NCI-H146 treated with DMSO at 0.1 percent for 48 hours (cell line): ENCODE data around the gene TAGLN.

ENCODE experiments used
- DNase-seq: peaks from one replicate; lab custom pipeline; 2025; ENCODE audit not compliant: unreplicated experiment; lab: John Stamatoyannopoulos, UW

The TAGLN gene

DNA sequence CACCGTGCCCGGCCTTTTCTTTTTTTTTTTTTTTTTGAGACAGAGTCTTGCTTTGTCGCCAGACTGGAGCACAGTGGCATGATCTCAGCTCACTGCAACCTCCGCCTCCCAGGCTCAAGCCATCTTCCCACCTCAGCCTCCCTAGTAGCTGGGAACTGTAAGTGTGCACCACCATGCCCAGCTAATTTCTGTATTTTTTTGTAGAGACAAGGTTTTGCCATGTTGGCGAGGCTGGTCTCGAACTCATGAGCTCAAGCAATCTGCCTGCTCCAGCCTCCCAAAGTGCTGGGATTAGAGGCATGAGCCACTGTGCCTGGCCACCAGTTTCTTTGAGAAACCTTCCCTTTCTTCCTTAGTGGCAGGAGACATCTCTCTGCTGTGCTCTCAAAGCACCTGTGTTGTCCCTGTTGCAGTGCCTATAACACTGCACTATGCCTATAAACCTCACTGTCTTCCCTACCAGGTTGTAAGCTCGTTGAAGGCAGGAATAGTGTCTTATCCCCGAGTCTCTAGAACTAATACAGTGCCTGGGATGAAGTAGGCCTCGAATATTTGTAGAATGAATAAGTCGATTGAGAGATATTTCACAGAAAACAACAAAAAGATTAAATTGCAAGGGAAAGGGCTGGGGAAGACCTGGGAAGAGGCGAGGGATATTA is 13.7 kb downstream of the TAGLN start:
- no peak for DNase-seq

DNA sequence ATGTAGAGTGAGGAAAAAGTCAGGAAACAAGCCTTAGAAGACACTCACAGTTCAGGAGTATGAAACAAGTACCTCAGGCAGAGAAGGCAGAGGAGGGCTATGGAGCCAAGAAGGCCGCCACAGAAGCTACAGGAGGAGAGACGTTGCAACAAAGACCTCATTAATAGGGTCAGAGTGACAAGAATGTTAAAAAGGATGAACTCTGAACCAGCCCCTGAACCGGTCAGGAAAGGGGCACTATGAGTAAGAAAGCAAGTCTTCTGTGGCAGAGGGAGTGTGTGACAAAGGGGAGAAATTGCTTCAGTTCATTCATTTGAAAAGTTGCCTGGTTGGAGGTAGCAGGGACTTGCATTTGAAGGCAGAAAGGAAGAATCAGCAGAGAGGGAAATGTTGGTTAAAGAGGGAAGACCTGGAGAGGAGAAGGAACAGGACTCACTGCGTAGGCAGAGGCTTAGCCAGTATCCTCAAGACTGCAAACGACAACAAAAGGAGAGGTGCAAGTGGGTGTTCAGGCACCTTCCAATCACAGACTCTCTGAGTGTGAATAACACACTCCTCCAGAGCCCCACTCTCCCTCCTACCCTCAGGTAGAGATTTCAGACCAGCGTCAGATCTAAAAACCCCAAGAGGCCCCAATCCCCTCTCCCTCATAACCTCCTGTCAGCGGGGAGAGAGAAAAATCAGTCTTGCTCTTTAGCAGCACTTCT is 15.4 kb downstream of the TAGLN start:
- DNase-seq: no peak

DNA sequence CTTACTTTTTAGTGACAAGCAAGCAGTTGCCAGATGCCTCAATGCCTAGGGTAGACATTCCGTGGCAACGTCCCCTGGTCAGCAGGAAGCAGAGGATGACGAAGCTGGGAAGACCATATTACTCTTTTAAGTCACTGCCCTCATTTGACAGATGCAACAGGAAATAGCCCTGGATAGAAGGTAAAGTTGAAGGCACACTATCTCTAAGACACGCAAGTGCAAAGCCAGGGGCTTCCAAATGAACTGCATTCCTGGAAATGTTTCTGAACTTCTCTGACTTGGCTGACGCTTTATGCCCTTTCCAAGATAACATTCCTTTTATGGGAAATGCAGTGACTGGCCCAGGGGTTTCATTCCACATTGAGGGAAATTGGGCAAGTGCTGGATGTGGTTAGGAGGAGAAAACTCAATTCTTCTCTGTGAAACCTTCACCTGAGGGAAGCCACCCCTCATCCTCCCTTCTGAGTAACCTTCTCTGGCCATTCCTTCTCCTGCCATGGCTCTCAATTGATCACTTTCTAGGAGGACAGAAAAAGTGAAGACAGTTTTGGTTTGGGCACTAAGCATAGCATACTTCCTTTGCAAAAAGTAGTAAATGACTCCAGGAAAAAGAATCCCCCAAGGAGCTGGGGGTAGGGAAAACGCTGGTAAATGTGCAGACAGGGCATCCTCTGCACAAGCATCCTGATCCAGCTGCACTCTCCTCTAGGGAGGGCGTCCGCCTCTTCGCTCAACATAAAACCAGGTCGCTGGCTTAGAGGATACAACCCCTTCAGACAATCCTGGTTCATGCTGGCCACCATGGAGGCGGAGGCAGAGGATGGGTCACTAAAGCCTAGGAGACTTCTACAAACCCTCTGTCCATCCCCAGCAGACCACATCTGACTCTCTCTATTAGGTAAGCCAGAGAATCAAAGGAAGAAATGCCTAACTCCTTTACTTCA is 18.2 kb downstream of the TAGLN start:
- DNase-seq: no peak

DNA sequence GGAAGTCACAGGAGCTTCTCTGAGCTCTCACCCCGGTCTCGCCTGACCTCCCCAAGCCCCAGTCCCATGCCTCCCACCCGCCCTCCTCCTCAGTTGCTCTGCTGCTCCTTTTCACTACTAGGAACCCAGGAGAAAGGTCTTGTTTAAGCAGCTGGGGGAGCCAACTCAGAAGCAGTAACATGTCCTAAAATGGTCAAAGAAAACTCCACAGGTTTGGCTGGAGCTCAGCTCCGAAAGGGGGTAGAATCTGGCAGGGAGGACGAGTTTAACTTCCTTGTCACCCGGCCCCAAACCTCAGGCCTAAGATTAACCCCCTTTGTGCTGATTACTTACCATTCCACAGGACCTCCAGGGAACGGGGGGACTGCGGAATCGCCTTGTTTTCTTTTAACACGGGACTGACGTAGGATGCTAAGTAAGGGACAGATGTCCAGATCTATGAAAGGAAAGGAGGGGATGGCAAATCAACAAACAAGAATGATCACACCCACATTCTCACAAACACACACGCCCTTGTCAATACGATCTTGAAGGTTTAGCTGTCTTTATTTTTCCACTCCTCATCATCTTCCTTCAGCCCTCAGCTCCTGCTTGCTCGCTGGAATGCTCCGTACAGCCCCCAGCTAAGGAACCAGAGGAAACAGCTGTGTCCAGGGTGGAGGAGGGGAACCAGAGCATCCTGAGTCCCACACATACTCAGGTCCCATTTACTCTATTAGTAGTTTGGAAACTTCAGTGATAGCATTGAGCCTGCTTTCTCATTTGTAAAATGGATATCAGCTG is 19.2 kb downstream of the TAGLN start:
- no peak for DNase-seq

DNA sequence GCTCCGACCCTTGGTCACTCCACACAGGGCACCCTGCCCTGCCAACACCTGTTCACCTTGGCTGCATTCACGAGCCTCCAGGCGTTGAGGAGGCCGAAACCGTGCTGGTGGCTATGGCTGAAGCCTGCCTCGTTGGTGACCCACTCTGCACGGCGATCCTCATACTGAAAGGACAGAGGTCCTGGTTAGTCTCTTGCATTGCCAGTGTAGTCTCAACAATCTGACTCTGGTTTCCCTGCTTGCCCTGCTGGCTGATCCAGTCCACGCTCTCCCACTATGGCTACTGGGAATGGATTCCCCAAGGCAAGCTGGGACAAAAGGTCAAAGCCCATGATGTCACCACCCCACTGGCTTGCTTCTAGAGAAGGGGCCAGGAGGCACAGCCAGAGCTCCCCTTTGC is 19.8 kb downstream of the TAGLN start:
- DNase-seq: no peak

DNA sequence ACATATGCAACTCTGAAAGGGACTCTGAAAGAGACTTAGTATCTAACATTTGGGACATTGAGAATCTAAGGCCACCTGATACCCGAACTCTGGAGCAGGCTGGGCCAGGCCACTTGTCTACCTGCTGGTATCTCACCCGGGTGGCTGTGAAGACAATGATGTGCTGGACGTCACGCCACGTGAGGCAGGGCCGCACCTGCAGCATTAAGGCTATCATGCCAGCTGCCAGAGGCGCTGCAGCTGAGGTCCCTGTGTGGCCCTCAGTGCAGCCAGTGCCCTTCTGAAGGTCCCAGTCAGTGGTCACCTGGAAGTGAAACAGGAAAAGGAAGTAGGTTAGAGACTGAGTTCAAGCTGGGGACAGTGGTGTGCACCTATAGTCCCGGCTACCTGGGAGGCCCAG is 20.3 kb downstream of the TAGLN start:
- DNase-seq: no peak

DNA sequence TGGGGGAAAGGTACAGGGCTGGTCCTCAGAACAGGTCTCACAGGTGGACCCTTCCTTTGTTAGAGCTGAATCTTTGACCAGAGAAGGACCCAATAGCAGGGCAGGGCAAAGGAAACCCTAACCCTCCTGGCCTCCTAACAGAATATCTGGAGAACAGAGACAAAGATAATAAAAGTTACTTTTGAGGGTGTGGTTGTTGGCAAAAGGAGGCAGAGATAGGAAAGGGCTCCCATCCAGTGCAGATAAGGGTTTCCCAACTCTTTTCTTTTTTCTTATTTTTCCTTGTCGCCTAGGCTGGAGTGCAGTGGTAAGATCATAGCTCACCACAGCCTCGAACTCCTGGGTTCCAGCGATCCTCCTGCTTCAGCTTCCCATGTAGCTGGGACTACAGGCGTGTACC is 20.8 kb downstream of the TAGLN start:
- no peak for DNase-seq

DNA sequence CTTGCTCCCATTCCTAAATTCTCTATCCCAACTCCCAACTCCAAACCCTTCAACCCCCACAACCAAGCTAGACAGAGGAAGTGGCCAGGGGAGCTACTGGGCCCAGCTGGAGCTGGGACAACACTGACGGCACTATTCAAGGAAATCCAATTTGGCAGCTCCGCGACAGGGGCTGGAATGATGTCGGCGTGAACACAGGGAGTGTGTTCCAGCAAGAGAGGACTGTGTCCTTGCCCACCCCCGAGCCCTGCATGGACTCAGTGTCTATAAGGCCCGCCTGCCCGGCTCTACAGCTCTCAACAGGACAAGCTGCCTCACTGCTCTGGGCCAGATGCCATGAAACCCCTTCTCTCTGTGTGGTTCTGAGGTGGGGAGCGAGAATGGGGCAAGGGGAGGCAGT is 21.4 kb downstream of the TAGLN start:
- DNase-seq: no peak

DNA sequence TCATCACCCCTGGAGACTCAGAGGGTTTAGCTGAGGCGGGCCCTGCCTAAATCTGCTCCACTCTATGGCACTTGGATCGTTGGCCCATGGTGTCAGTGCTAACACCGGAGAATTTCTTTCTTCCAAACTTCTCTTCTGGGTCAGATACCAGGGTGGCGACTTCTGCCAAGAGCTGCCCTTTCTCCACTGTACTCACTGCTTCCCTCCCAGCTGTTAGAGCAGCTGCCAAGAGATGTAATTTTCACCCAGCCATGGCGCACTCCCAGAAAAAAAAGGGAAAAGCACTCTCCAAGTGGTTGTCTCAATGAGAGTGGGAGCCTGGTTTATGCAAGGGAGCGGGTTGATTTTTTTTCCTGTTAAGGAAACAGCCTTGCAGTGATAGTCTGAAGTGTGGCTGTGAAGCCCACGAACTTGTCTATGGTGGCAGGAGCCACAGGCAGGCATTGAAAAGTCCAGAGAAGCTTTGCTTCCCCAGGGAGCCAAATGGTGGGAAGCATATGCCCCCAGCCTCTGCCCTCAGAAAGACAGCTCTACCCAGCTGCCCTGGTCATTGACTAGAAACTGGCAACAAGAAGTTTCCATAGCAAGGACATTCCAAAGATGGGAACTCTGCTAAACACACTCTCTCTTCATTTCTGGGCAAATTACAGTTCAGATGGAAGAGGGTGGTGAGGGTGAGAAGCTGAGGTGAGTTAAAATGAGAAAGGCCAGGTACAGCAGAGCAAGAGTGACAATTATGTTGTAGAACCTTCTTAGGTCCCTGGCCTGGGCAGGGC is 22.0 kb downstream of the TAGLN start:
- no peak for DNase-seq

DNA sequence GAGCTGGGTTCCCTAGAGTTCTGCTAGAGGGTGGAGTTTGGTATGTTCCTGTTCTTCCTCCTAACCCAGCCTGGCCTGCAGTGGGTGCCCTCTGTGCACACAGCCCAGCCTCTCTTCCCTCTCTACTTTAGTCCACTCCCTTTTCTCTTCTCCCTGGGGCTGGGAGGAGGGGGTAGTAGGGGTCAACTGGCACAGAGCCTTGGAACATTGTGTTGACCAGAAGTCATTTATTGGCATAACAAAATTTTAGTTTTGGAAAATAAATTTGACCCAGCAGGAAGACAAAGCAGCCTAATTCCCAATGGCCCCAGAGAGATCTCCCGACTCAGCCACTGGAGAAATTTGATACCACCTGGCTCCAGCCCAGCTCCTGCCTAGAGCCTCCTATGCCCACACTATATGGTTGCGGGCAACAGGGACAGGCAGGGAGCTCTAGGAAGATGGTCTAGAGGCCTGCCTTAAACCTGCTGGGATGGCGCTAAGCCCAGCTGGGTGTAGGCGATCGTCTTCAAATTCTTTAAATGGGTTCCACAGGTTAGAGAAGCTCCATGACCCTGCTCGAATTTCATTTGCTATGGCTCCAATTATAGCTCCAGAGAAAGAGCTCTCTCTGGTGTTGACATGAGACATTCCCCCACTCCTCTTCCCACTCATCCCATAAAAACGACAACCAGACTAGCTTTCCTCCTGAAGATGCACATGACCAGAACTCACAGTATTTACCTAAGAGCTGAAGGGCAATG is 22.8 kb downstream of the TAGLN start:
- no peak for DNase-seq

DNA sequence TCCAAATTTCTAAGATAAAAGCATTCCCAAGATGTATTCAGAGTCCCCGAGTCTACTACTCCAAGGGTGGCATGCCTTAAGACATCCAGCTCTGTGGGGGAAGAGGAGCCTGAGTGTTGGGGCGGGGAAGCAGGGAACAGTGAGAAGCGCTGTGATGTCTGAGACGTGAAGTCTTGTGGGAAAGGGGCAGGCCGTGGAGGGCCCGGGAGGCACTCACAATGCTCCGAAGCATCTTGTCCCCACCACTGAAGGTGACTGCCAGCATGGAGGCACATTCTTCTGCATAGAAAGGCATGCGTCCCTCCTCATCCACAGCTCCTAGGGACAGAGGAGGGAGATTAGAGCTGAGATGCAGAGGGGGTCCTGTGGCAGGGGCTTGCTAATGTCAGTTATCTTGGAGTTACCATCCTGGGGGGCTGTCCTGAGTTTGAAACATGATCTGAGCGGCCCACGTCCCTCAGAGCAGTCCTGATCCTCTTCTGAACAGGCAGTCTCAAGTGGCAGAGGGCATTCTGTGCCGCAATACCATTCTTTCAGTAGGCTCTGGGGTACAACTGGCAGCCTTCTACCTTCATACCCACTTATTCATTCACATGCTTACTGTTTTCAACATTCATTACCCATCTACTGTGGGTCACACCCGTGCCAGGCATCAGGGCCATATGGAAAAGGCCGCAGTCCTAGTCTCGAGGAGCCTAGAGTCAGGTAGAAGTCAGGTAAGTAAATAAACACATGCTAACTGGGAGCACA is 24.0 kb downstream of the TAGLN start:
- DNase-seq: no peak

DNA sequence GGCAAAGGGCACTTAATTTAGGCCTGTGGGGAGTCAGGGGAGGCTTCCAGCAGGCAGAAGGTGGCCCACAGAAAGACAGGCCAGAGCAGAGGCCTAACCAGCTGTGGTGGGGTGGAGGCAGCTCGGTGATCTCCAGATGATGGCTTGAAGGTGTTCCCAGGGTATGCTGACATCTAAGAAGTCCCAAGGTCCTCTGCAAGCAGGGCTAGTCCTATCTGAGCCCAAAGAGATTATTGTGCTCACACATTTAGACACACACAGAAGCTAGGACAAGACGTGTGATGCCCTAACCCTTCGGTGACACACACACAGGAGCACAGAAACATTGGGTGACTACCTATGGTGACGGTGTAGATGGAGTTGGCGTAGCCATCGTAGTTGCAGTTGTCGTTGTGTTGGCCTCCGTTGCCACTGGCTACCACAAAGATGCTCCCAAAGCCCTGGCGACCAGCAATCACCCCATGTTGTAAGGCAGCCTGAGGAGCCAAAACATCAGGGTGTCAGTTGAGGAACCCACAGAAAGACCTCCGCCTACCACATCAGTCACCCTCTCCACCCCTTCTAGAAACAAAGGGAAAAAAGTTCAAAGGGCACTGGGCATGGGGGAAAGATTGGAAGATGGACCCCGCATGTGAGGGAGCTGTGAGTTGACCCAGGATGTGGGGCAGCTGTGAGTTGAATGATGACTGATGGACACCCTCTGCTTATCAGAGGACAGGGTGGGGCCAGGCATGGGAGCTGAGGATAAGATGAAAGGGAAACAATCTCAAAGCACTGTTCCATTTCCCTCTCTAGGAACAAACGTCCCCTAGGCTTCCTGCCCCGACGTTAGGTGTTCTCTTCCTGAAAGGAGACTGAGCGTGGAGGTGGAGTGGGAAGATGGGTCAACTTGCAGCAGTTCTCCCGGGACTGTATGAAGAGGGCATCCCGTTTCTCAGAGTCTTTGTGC is 24.8 kb downstream of the TAGLN start:
- no peak for DNase-seq

DNA sequence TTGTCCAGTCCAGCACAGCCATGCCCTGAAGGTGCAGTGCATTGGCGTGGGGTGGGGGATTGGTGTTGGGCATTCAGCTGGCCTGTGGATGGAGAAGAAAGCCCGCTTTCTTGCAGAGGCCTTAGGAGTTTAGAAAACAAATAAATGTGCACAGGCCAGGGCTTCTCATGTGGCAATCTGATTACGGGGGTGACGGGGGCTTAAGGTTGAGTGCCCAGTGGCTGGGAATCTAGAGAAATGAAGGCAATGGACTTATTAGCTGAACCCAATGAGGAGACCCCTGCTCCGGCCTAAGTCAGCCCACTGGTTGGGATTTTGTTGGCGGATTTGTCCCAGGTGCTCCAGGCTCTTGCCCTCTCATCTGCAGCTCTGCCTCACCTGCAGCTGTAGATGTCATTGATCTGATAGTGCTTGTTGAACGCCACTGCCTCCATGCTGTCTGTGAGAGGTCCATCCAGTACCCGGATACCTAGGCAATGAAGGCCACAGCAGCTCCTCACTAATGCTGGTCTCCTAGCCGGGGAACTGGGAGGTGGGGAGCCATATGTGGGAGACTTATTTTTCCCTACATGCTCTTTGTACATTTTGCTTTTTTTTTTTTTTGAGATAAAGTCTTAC is 26.5 kb downstream of the TAGLN start:
- DNase-seq: no peak

DNA sequence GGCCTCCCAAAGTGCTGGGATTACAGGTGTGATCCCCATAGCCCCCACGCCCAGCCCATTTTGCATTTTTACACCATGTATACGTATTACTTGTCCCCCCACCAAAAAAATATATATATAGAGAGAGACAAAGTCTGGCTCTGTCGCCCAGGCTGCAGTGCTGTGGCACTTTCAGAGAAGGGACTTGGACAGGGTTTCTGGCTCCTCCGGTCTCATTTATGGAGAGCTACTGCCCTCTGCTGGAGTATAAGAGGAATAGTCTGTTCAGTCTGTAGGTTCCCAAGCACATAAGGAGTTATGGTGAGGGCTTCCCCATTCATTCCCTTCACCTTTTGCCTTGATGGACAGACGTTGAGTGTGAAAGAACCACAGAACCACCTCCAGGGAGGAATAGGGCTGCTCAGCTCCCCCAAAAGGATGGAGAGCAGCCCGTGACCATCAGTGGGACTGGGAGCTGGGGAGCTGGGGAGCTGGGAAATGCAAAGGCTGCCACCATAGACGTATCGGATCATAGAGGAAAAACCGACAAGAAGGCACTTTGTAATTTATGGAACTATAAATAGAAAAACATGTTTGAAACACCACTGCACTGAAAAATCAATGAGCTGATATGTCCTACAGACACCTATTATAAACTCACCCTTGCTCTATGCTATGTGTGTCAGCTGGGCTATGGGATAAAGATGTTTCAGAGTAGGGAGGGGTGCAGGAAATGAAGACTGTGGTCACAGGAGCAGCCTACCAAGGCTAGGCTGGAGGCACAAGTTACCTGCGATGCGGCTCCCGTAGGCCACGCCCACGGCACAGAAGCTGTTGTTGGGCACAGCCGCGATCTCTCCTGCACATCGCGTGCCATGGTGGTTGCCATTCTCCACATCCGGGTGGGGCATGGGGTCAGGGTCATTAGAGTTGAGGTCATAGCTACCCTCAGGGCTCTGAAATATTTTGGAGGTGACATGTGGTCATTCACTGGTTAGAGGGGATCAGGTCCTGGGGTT is 27.5 kb downstream of the TAGLN start:
- DNase-seq: peak; percentile 68

DNA sequence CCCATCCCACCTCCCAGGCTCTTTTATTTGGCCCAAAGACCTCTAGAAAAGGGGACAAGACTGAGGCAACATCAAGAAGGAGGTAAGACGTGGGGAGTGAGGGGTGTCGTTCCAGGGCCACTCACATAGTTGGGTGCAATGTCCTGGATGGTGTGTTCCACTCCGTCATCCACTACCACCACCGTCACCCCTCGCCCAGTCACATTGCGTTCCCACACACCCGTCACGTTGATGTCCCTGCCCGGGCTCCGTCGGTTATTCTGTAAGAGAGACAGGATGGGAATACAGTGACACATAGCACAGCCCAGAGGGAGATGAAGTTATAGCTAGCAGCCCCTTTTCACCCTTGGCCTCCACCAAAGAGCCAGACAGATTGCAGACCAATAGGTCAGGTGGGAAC is 28.9 kb downstream of the TAGLN start:
- no peak for DNase-seq

DNA sequence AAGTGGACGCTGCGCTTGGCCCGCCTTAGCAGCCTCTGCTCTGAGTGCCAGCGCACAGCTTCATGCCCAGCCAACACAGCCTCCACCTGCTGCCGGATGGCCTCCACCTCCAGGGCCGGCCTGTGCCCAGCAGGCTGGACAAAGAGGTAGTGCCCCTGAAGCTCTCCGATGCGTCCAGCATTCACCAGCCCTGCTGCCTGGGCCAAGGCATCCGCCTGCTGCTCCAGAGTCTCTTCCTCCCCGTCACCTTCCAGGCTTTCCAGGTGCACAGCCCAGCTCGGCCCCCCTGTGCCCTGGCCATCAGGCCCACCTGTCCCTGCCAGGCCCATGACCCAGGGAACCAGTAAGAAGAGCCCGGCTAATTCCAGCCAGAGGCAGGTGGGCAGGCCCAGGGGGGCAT is 30.2 kb downstream of the TAGLN start:
- no peak for DNase-seq
